ENCODE data around the gene NUP62. TPM values are rescaled to one million over a fixed set of nuclear protein-coding genes. Genes with fewer than 3 reads are reported as not detected.

NUP62 gene
- total RNA-seq, 1 experiment from 2014 or later: 54.6 TPM

GRCh38 chr19:49881186-49881585 lies 48.1 kb downstream of the NUP62 start:
- ATAC-seq: no peak
- H3K4me1 ChIP-seq (ENCODE audit: control insufficient read depth, insufficient read depth, low read length): peaks cover 4% of the 10 kb centered on the region
- intact Hi-C loops (cut with micrococcal nuclease; ENCODE audit: unreplicated experiment): no loop called here
- no peaks in the 10 kb centered on the region for H3K27me3 ChIP-seq (ENCODE audit: control insufficient read depth, insufficient read depth, low read length)
- BruUV-seq (replicated peaks): no TSS peak
- POLR2A ChIA-PET: no interaction called here
- H3K27ac ChIP-seq (ENCODE audit: low read length): no peak overlapping the region
- H3K4me3 ChIP-seq (ENCODE audit: low read depth in 2 of 2, low read length in 2 of 2): no peak overlapping the region
- in situ Hi-C loops (cut with HindIII; ENCODE audit: low pct_unique_long_range_greater_than_20kb, low sequenced_read_pairs): no loop called here
- H3K9me3 ChIP-seq (ENCODE audit: control insufficient read depth, insufficient read depth, low read depth, low read length): no peaks in the 10 kb centered on the region
- no peak for TF ChIP-seq TCF7L2 (IDR thresholded peaks at IDR 0.05; ENCODE audit: low read depth, low read length)
- no peak for TF ChIP-seq SIN3A (IDR thresholded peaks at IDR 0.05; ENCODE audit: borderline replicate concordance, insufficient read depth, low read depth, low read length)
- no peak for TF ChIP-seq REST (IDR thresholded peaks at IDR 0.05; ENCODE audit: insufficient read depth in 1 of 2, low read depth in 2 of 2, low read length in 1 of 2)
- no peak for TF ChIP-seq POLR2AphosphoS5 (IDR thresholded peaks at IDR 0.05; ENCODE audit: low read depth, low read length)
- TF ChIP-seq, protein P1, sequence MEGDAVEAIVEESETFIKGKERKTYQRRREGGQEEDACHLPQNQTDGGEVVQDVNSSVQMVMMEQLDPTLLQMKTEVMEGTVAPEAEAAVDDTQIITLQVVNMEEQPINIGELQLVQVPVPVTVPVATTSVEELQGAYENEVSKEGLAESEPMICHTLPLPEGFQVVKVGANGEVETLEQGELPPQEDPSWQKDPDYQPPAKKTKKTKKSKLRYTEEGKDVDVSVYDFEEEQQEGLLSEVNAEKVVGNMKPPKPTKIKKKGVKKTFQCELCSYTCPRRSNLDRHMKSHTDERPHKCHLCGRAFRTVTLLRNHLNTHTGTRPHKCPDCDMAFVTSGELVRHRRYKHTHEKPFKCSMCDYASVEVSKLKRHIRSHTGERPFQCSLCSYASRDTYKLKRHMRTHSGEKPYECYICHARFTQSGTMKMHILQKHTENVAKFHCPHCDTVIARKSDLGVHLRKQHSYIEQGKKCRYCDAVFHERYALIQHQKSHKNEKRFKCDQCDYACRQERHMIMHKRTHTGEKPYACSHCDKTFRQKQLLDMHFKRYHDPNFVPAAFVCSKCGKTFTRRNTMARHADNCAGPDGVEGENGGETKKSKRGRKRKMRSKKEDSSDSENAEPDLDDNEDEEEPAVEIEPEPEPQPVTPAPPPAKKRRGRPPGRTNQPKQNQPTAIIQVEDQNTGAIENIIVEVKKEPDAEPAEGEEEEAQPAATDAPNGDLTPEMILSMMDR (IDR thresholded peaks at IDR 0.05): no peak
- DNase-seq (ENCODE audit: low read depth, low spot score): no peak
- CTCF ChIA-PET: no interaction called here
- H3K36me3 ChIP-seq (ENCODE audit: control insufficient read depth, insufficient read depth, low read length): no peaks in the 10 kb centered on the region

DNA sequence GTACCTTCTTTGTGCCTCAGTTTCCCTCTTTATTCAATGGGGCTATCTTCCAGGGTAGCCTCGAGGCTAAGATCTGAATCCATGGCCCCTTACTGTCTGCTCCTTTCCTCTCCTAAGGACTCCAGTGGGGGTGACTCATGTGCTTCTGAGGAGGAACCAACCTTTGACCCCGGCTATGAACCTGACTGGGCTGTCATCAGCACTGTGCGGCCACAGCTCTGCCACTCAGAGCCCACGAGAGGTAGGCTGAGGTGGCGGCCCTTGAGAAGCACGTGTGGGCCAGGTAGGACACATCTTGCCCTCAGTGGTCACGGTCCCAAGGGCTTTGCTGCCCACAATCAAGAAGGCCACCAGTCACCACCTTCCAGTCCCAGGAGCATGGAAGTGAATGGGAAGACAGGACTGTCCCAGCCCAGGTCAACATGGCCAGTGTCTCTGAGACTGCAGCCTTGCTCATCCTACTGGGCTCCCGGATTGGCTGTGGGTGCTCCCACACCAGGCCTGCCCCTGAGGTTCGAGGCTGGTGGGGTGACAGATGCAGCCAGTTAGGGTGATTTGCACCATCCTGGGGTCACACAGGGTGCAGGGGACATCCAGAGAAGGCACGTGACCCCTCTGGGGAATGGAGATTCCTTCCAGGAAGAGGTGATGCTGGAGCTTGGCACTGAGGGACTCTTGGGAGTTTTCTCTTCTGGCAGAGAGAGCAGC lies 49.0 kb downstream of the NUP62 start:
- Histone ChIP-seq H3K9me3 (ENCODE audit: control insufficient read depth, insufficient read depth, low read depth, low read length) (no peaks in the 10 kb centered on the region), H3K27me3 (ENCODE audit: control insufficient read depth, insufficient read depth, low read length) (no peaks in the 10 kb centered on the region), H3K27ac (ENCODE audit: low read length) (no peak overlapping the region), H3K36me3 (ENCODE audit: control insufficient read depth, insufficient read depth, low read length) (peaks cover 4% of the 10 kb centered on the region; the same call in 1 of the 2 replicates), H3K4me1 (ENCODE audit: control insufficient read depth, insufficient read depth, low read length) (peaks cover 8% of the 10 kb centered on the region), H3K4me3 (ENCODE audit: low read depth in 2 of 2, low read length in 2 of 2) (no peak overlapping the region)
- TF ChIP-seq REST (IDR thresholded peaks at IDR 0.05; ENCODE audit: insufficient read depth in 1 of 2, low read depth in 2 of 2, low read length in 1 of 2): no peak
- TF ChIP-seq SIN3A (IDR thresholded peaks at IDR 0.05; ENCODE audit: borderline replicate concordance, insufficient read depth, low read depth, low read length): no peak
- no peak for TF ChIP-seq TCF7L2 (IDR thresholded peaks at IDR 0.05; ENCODE audit: low read depth, low read length)
- TF ChIP-seq, protein P1 (IDR thresholded peaks at IDR 0.05): no peak
- TF ChIP-seq POLR2AphosphoS5 (IDR thresholded peaks at IDR 0.05; ENCODE audit: low read depth, low read length): no peak
- in situ Hi-C loops (cut with HindIII; ENCODE audit: low pct_unique_long_range_greater_than_20kb, low sequenced_read_pairs) (no loop called here), intact Hi-C loops (cut with micrococcal nuclease; ENCODE audit: unreplicated experiment) (no loop called here)
- no TSS peak for BruUV-seq (replicated peaks)
- ATAC-seq: no peak
- CTCF ChIA-PET: no interaction called here
- no peak for DNase-seq (ENCODE audit: low read depth, low spot score)
- POLR2A ChIA-PET: interaction anchor here (0.6 kb wide), 1 partner anchor 49 kb away, joined by 4 read pairs; no protein-coding TSS in a partner anchor

Measured in Panc1 (cell line).